Measurements from ENCODE around the gene SARS2.

DNA sequence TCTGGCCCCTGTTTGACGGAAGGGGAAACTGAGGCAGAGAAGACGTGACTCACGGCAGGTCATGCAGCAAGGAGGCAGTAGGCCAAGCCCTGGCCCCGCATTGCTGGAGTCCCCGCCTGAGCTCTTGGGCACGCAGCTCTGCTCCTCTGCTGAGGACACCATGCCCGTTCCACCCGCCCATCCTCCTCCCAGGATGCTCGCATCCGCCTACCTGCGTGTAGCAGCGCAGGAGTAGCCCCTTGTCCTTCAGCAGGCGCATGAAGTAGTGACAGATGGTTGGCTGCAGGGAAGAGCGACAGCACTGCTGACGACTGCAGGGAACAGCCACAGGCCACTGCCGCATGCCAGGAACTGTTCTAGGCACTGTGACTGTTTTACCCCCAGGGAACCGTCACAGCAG, 41.7 kb downstream of the SARS2 start:
- TF ChIP-seq, protein P1, sequence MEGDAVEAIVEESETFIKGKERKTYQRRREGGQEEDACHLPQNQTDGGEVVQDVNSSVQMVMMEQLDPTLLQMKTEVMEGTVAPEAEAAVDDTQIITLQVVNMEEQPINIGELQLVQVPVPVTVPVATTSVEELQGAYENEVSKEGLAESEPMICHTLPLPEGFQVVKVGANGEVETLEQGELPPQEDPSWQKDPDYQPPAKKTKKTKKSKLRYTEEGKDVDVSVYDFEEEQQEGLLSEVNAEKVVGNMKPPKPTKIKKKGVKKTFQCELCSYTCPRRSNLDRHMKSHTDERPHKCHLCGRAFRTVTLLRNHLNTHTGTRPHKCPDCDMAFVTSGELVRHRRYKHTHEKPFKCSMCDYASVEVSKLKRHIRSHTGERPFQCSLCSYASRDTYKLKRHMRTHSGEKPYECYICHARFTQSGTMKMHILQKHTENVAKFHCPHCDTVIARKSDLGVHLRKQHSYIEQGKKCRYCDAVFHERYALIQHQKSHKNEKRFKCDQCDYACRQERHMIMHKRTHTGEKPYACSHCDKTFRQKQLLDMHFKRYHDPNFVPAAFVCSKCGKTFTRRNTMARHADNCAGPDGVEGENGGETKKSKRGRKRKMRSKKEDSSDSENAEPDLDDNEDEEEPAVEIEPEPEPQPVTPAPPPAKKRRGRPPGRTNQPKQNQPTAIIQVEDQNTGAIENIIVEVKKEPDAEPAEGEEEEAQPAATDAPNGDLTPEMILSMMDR (IDR thresholded peaks at IDR 0.05), result no peak
- no peak for TF ChIP-seq EP300 (IDR thresholded peaks at IDR 0.05)

All from tibial nerve (tissue), 4 donors.